Measurements from ENCODE around the gene SCAND1.
"Not testable (repeated sequence)": the region's sequence is repeated elsewhere in the genome, so short reads cannot be mapped to it uniquely, and the experiment has no call there.

SCAND1 gene

DNA sequence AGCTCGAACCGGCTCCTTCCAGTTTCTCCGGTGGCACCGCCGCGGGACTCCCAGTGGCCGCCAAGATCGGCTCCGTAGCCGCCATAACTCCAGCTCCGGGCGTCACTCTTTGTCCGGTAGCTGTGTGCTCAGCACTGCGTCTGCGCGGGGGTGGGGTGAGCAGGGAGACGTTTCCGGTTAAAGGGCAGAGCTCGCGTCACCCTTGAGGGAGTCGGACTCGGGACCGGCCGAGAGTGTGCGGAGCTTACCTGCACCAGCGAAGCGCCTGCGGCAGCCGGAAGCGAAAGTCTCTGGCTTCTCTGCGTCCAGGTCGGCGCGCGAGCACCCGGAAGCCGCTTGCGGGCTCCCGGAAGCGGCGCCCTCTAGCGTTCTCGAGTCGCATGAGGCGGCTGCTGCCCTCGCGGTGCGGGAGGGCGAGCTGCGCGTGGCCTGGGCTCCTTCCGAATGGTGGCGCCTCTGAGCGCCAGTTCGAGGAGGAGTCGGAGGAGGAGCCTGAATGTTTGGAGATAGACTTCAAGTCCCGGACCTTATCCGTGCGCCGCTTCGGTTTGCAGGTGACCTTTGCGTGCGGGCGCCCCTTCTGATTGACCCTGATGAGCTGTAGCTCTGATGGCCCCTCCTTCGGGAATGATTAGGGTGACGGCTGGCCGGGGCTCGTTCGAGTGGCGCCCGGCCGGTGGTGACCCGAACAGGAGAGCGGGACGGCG lies at the start of gene SCAND1:
SCAND1 (minus strand) TSS at position 303 of the 707 bp plus-strand sequence; CDS start at position 85, 218 bp downstream.
- DNase-seq (peak; percentile 96), ATAC-seq (peak; percentile 95)
- Mint-ChIP-seq H3K4me1 (peaks cover 20% of the 10 kb centered on the region), H3K4me3 (peak within 1 kb of the TSS; percentile 99), H3K27ac (peak within 1 kb of the TSS; percentile 99), H3K36me3 (ENCODE audit: low read depth) (peaks cover 9% of the 10 kb centered on the region), H3K9me3 (peaks cover 6% of the 10 kb centered on the region), H3K27me3 (no peaks in the 10 kb centered on the region)

DNA sequence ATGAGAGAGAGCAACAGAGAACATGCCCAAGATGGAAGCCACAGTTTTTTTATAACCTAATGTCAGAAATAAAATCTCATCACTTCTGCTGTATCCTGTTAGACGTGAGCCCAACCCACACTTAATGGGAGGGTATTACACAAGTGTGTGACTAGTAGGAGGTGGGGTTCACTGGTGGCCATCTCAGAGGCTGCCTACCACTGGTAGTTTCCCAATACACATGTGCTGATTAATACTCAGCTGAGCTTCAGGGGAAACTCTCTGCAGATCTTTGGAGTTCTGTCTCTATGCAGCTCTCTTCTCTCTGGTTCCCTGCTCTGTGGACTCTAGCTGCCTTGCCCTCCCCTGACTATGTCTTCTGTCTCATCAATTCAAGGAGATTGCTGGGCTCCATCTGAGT lies 49.7 kb upstream of the SCAND1 start:
- Mint-ChIP-seq H3K27me3 (peaks cover 6% of the 10 kb centered on the region), H3K4me3 (no peak overlapping the region), H3K9me3 (peaks cover 14% of the 10 kb centered on the region), H3K36me3 (ENCODE audit: low read depth) (no peaks in the 10 kb centered on the region), H3K27ac (no peak overlapping the region), H3K4me1 (no peaks in the 10 kb centered on the region)
- no peak for ATAC-seq
- DNase-seq, result no peak

DNA sequence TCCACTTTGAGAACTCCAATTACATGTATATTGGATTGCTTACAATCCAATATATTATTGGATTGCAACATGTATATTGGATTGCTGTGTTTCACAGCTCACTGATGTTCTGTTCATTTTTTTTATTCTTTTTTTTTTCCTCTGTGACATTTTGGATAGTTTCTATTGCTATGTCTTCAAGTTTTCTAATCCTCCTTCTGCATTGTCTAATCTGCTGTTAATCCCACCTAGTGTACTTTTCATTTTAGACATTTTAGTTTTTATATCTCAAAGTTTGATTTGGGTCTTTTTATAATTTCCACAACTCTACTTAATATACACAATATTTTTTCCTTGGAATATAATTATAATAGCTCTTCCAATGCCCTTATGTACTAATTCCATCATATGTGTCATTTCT lies 48.6 kb upstream of the SCAND1 start:
- no peak overlapping the region for H3K27ac Mint-ChIP-seq
- H3K4me1 Mint-ChIP-seq, result no peaks in the 10 kb centered on the region
- no peak for DNase-seq
- no peaks in the 10 kb centered on the region for H3K36me3 Mint-ChIP-seq (ENCODE audit: low read depth)
- ATAC-seq, result no peak
- H3K9me3 Mint-ChIP-seq, result peaks cover 14% of the 10 kb centered on the region
- H3K27me3 Mint-ChIP-seq, result peaks cover 6% of the 10 kb centered on the region
- no peak overlapping the region for H3K4me3 Mint-ChIP-seq

DNA sequence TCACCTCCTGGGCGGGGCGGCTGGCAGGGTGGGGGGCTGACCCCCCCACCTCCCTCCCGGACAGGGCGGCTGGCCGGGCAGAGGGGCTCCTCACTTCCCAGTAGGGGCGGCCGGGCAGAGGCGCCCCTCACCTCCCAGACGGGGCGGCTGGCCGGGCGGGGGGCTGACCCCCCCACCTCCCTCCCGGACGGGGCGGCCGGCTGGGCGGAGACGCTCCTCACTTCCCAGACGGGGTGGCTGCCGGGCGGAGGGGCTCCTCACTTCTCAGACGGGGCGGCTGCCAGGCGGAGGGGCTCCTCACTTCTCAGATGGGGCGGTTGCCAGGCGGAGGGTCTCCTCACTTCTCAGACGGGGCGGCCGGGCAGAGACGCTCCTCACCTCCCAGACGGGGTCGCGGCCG lies 47.0 kb upstream of the SCAND1 start:
- H3K9me3 Mint-ChIP-seq, result peaks cover 14% of the 10 kb centered on the region

DNA sequence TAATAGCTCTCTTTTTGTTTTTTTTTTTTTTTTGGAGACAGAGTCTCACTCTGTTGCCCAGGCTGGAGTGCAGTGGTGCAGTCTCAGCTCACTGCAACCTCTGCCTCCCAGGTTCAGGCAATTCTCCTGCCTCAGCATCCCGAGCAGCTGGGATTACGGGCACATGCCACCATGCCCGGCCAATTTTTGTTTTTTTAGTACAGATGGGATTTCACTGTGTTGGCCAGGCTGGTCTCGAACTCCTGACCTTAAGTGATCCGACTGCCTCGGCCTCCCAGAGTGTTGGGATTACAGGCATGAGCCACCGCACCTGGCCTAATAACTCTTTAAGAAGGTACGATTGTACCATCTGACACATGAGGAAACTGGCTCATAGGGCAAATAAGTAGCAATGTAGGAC lies 42.2 kb upstream of the SCAND1 start:
- not testable (repeated sequence) for H3K4me1 Mint-ChIP-seq; ATAC-seq; DNase-seq; H3K27me3 Mint-ChIP-seq; H3K9me3 Mint-ChIP-seq; H3K27ac Mint-ChIP-seq; H3K4me3 Mint-ChIP-seq; H3K36me3 Mint-ChIP-seq (ENCODE audit: low read depth)

More for the DNA sequence above, 47.0 kb upstream of the SCAND1 start:
- H3K4me3 Mint-ChIP-seq; H3K4me1 Mint-ChIP-seq; DNase-seq; ATAC-seq; H3K27ac Mint-ChIP-seq; H3K36me3 Mint-ChIP-seq (ENCODE audit: low read depth); H3K27me3 Mint-ChIP-seq: not testable (repeated sequence)

DNA sequence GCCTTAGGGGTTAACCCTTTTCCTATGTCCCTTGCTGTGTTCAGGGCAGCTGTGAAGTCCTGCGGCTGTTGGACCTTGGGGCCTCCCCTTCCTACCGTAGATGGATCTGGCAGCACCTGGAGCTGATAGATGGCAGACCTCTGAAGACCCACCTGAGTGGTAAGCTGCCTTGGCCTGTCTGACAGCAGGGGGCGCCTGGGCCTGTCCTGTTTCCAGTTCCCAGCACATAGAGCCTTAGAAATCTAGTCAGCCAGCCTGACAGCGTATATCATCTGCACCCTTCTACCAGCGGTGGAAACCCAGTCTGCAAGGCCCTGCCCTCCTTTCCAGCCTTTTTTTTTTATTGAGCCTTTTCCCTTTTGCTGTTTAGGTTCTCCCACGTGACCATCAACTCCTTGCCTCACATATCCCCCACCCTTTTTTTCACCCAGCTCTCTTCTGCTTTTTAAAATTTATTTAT lies 40.7 kb upstream of the SCAND1 start:
- DNase-seq (peak; percentile 82), ATAC-seq (peak; percentile 88)
- no peak overlapping the region for H3K27ac Mint-ChIP-seq
- H3K36me3 Mint-ChIP-seq (ENCODE audit: low read depth), result no peaks in the 10 kb centered on the region
- H3K9me3 Mint-ChIP-seq, result no peaks in the 10 kb centered on the region
- peaks cover 4% of the 10 kb centered on the region for H3K27me3 Mint-ChIP-seq
- peaks cover 3% of the 10 kb centered on the region for H3K4me1 Mint-ChIP-seq
- no peak overlapping the region for H3K4me3 Mint-ChIP-seq

DNA sequence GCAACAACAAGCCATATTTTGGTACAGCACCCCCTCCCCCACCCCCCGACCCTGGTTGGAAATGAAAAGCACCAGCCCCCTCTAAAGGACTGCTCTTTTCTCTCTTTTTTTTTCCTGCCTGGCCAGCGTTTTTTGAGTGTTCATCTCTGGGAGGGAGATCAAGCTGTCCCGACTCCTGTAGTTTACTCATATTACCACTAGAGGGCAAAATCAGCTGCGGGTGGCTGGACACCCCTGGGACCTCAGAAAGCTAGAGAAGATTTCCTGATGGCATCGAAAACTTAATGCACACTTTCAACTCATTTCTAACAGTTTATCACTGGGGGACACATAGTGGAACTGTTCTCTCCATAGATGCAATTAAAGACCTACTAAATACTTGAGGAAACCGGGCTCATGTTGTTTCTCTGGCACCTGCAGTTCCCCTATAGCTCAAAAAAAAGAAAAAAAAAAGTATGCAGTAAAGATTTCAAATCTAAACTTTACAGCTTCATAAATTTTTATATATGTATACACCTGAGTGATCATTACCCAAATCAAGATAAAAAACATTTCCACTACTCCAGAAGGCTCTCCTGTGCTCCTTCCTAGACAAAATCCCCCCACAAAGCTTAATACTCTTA lies 38.5 kb upstream of the SCAND1 start:
- Mint-ChIP-seq H3K27me3 (peaks cover 8% of the 10 kb centered on the region), H3K4me1 (peaks cover 3% of the 10 kb centered on the region), H3K36me3 (ENCODE audit: low read depth) (no peaks in the 10 kb centered on the region), H3K4me3 (no peak overlapping the region), H3K9me3 (no peaks in the 10 kb centered on the region), H3K27ac (no peak overlapping the region)
- DNase-seq, result peak; percentile 31
- peak; percentile 79 for ATAC-seq

DNA sequence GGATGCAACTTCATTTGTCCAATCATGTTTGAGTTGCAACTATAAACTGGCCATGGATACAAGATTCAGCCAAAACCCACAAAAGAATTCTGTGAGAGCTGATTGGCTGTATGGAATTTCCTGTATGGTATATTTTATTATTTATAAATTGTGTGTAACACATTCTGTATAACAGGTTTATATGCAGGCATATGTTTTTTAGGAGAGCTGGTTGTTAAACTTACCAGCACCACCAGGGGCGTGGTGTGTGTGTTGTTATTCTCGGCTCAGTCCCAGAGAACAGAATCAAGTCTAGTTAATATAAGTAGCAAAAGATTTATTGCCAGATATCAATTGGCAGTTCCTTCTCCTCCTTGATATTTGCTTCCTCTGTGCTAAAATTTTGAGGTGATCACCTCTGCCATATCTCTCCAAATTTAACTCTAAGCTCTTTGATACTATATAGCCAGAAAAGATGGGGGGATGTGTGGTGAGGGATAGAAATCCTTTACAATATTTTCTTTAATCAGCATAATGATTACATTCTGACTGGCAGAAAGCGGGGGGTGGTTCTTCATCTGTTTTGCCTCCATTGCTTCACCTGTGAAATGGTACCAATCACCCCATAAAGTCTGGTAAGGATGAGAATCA lies 37.0 kb upstream of the SCAND1 start:
- Mint-ChIP-seq H3K4me3 (no peak overlapping the region), H3K27ac (no peak overlapping the region), H3K4me1 (peaks cover 3% of the 10 kb centered on the region), H3K9me3 (no peaks in the 10 kb centered on the region), H3K36me3 (ENCODE audit: low read depth) (no peaks in the 10 kb centered on the region), H3K27me3 (peaks cover 8% of the 10 kb centered on the region)
- DNase-seq (no peak), ATAC-seq (no peak)

DNA sequence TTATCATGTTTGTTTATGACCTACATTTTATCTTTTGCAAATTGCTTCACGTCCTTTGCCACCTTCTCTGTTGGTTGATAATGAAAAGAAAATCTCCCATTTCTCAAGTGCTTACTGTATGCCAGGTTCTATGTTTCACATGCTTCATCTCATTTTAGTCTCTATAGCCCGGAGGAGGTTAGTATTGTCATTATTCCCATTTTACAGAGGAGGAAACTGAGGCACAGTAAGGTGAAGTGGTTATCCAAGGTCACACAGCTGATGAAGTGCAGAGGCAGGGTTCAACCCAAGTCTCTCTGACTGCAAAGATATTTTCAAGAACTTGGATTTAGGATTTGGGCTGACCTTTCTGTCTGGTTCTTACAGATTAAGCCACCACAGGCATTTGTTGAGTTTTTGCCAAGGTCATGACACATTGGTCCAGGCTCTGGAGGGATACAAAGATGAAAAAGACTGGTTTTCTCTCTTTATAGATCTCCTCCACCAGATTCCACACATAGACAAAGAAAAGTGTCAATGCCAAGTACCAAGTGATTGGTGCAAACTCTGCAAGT lies 34.7 kb upstream of the SCAND1 start:
- peaks cover 3% of the 10 kb centered on the region for H3K4me1 Mint-ChIP-seq
- H3K9me3 Mint-ChIP-seq, result no peaks in the 10 kb centered on the region
- H3K27ac Mint-ChIP-seq, result no peak overlapping the region
- ATAC-seq, result no peak
- H3K4me3 Mint-ChIP-seq, result no peak overlapping the region
- DNase-seq, result no peak
- peaks cover 6% of the 10 kb centered on the region for H3K27me3 Mint-ChIP-seq
- H3K36me3 Mint-ChIP-seq (ENCODE audit: low read depth), result no peaks in the 10 kb centered on the region

DNA sequence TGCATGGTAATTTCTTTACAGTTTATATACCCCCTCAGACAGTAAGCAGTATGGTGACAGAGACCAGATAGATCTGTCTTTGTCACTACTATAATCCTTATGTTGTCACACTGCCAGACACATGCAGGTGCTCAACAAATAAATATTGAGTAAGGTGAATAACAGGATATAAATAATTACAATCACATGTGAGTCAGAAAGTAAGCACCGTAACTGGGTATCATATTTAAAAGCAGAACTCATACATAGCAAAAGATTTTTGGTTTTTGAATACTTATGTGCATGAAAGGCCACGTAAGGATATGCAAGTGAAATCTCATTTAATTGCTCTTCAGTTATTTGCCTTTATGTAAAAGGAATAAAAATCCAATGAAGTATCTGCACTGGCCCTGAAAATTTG lies 31.5 kb upstream of the SCAND1 start:
- ATAC-seq, result no peak
- Mint-ChIP-seq H3K4me1 (no peaks in the 10 kb centered on the region), H3K9me3 (no peaks in the 10 kb centered on the region), H3K4me3 (no peak overlapping the region), H3K27ac (no peak overlapping the region), H3K27me3 (peaks cover 4% of the 10 kb centered on the region), H3K36me3 (ENCODE audit: low read depth) (no peaks in the 10 kb centered on the region)
- no peak for DNase-seq

DNA sequence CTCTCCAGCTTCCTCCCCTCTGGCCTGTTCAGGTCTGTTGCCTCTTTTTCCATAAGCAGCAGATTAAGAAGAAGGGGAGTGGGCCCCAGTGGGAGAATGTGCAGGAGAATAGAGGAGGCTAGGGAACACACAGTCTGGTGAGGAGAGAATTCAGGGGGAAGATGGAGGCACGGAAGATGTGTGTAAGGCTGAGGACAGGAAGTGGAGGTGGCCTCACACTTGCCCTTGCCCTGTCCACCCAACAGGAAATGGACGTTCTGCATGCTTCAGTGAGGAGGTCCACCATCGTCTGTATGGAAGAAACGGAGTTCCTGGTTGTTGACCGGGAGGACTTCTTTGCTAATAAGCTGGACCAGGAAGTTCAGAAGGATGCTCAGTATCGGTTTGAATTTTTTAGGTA lies 30.1 kb upstream of the SCAND1 start:
- Mint-ChIP-seq H3K27ac (no peak overlapping the region), H3K9me3 (no peaks in the 10 kb centered on the region), H3K27me3 (peaks cover 2% of the 10 kb centered on the region), H3K4me3 (no peak overlapping the region), H3K4me1 (no peaks in the 10 kb centered on the region), H3K36me3 (ENCODE audit: low read depth) (no peaks in the 10 kb centered on the region)
- no peak for ATAC-seq
- no peak for DNase-seq

DNA sequence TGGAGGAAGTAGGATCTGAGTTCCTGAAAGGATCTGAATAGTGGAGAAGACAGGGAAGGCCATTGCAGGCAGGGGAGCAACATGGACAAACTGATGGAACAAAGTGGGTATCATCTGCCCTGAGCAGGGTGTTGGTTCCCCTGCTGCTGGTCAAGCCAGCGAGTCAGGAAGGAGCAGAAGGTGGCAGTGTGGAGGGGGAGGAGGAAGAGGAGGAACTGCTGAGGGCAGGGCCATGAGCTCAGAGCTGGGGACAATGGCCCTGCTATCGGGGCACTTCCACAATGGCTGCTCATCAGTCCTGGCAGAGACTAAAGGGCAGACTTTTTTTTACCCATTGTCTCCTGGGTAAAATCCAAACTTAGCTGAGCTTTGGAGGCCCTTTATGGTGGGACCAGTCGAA lies 27.7 kb upstream of the SCAND1 start:
- Mint-ChIP-seq H3K36me3 (ENCODE audit: low read depth) (no peaks in the 10 kb centered on the region), H3K4me1 (no peaks in the 10 kb centered on the region), H3K27me3 (no peaks in the 10 kb centered on the region), H3K27ac (no peak overlapping the region), H3K4me3 (no peak overlapping the region), H3K9me3 (no peaks in the 10 kb centered on the region)
- ATAC-seq, result no peak
- DNase-seq, result no peak

DNA sequence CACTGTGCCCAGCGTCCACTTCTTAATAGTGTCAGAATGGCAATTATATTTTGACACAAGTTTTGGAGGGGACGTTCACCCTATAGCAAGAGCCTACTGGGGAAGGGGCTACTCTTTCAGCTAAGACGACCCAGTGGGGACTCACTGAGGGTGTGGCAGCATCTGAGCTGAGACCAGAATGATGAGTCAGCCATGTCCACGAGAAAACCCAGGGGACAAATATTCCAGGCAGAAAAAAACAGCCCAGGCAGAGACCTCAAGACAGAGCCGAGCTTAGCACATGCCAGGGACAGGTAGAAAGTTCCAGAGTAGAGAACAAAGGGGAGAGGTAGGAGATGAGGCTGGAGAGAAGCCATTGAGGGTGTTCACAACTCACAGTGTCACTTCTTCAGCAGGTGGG lies 25.2 kb upstream of the SCAND1 start:
- no peaks in the 10 kb centered on the region for H3K36me3 Mint-ChIP-seq (ENCODE audit: low read depth)
- ATAC-seq, result no peak
- no peak for DNase-seq
- peaks cover 2% of the 10 kb centered on the region for H3K27me3 Mint-ChIP-seq
- H3K27ac Mint-ChIP-seq, result no peak overlapping the region
- H3K4me3 Mint-ChIP-seq, result no peak overlapping the region
- no peaks in the 10 kb centered on the region for H3K4me1 Mint-ChIP-seq
- H3K9me3 Mint-ChIP-seq, result no peaks in the 10 kb centered on the region

DNA sequence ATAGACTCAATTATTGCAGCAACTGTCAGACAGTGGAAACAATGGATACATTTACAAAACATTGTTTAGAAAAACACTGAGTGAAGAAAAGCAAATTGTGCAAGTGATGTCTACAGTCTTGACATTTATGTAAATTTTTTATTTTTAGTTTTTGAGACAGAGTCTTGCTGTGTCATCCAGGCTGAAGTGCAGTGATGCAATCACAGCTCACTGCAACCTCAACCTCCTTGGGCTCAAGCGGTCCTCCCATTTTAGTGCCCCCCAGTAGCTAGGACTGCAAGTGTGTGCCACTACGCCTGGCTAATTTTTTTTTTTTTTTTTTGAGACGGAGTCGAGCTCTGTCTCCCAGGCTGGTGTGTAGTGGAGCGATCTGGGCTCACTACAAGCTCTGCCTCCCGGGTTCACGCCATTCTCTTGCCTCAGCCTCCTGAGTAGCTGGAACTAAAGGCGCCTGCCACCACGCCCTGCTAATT lies 23.8 kb upstream of the SCAND1 start:
- Mint-ChIP-seq H3K27ac (no peak overlapping the region), H3K9me3 (no peaks in the 10 kb centered on the region), H3K4me1 (no peaks in the 10 kb centered on the region), H3K4me3 (no peak overlapping the region), H3K27me3 (peaks cover 2% of the 10 kb centered on the region), H3K36me3 (ENCODE audit: low read depth) (no peaks in the 10 kb centered on the region)
- no peak for DNase-seq
- no peak for ATAC-seq

Measured in activated naive CD8-positive, alpha-beta T cell treated with anti-CD3 and anti-CD28 coated beads, Interleukin-2, amount 50 U/mL, for 24 hours (primary cell).